HCT116 (cell line): ENCODE data around the gene MAPKAP1. TPM values are rescaled to one million over a fixed set of nuclear protein-coding genes. Genes with fewer than 3 reads are reported as not detected.
A peak's percentile ranks its signal among the peaks of the same experiment; 100 is the strongest.

Experiments
- ATAC-seq: fragments of 200-7000 bp; cut with Tn5 transposase; 2 replicates; pipeline ENCODE4 v1.9.1; 2020; ENCODE audit warnings: mild to moderate bottlenecking, moderate library complexity
- BruUV-seq: library from RNA; stranded (reverse); fragments of 400-500 nt; replicated peaks from 2 replicates; lab custom pipeline; 2021; lab: Mats Ljungman, UMichigan
- CTCF ChIA-PET: fragments of 300-600 bp; sonication (Branson Sonifier 250); formaldehyde crosslinking; loops from one replicate; lab custom pipeline; 2021; ENCODE audit warnings: antibody characterized with exemption; lab: Charles Lee
- POLR2A ChIA-PET: fragments of 300-600, 350-600 bp; sonication (Branson Sonifier 250); formaldehyde crosslinking; loops from one replicate; lab custom pipeline; 2021; ENCODE audit warnings: antibody characterized with exemption; lab: Charles Lee
- RAD21 ChIA-PET, 2 experiments: fragments of 300-600 bp; sonication (Branson Sonifier 250); formaldehyde crosslinking; loops; one replicate each; lab custom pipeline; 2023; ENCODE audit warnings: low total read pairs in 2 of 2; ENCODE audit not compliant: uncharacterized antibody in 2 of 2, unreplicated experiment in 2 of 2, low non-redundant PET in 1 of 2; lab: Charles Lee
- DNase-seq: peaks from one replicate; pipeline ENCODE4 v3.0.0-alpha.2; 2010; ENCODE audit warnings: low read depth, low spot score
- H2AFZ ChIP-seq: fragments of 200-600 bp; shearing (Covaris generic), sonication (generic); 2 replicates; pipeline ENCODE4 v1.6.1; 2017; ENCODE audit warnings: low read depth, mixed run types, mixed read lengths, antibody characterized with exemption, low read length; ENCODE audit not compliant: poor library complexity, severe bottlenecking
- H3K27ac ChIP-seq: 2 replicates; pipeline ENCODE4 v1.5.1; 2012; ENCODE audit warnings: low read depth, low read length
- H3K27me3 ChIP-seq: fragments of 200-600 bp; sonication (generic); 2 replicates; pipeline ENCODE4 v1.6.1; 2016; ENCODE audit warnings: mixed run types, low read length, mixed read lengths; ENCODE audit not compliant: insufficient read depth
- H3K36me3 ChIP-seq, 2 experiments: fragments of 200-500 bp in 1 of 2; fragments of 200-600 bp in 1 of 2; sonication (Bioruptor generic) in 1 of 2; sonication (generic) in 1 of 2; 2 replicates each; pipeline versions ENCODE4 v1.5.1 to v1.6.1; 2014 to 2016; ENCODE audit warnings: low read length in 2 of 2, inconsistent platforms in 1 of 2, mixed read lengths in 1 of 2, mixed run types in 1 of 2; ENCODE audit not compliant: insufficient read depth in 2 of 2, control insufficient read depth in 1 of 2
- H3K4me1 ChIP-seq, 2 experiments: fragments of 200-600 bp in 1 of 2; sonication (generic) in 1 of 2; 2 replicates each; pipeline versions ENCODE4 v1.5.1 to v1.6.1; 2012 to 2017; ENCODE audit warnings: low read length in 2 of 2, inconsistent platforms in 1 of 2, mild to moderate bottlenecking in 1 of 2, mixed read lengths in 1 of 2, mixed run types in 1 of 2, moderate library complexity in 1 of 2; ENCODE audit not compliant: insufficient read depth in 2 of 2, control insufficient read depth in 1 of 2
- H3K4me2 ChIP-seq: fragments of 200-600 bp; sonication (generic); 2 replicates; pipeline ENCODE4 v1.6.1; 2017; ENCODE audit warnings: mixed run types, low read length, mixed read lengths
- H3K4me3 ChIP-seq, 2 experiments: fragments of 200-600 bp in 1 of 2; sonication (generic) in 1 of 2; replicated peaks in 1 of 2; 2 replicates each; pipeline ENCODE4 v1.5.1; 2011 to 2016; ENCODE audit warnings: low read length in 2 of 2, control low read depth in 1 of 2, low read depth in 1 of 2, mild to moderate bottlenecking in 1 of 2, mixed read lengths in 1 of 2, mixed run types in 1 of 2
- H3K79me2 ChIP-seq: fragments of 200-600 bp; sonication (generic); 2 replicates; pipeline ENCODE4 v1.6.1; 2017; ENCODE audit warnings: mild to moderate bottlenecking, mixed run types, low read length, moderate library complexity, mixed read lengths; ENCODE audit not compliant: insufficient read depth
- H3K9ac ChIP-seq: fragments of 200-600 bp; sonication (generic); 2 replicates; pipeline ENCODE4 v1.6.1; 2016; ENCODE audit warnings: low read length, mixed read lengths
- H3K9me2 ChIP-seq: fragments of 200-600 bp; sonication (generic), shearing (Covaris generic); 2 replicates; pipeline ENCODE4 v1.6.1; 2017; ENCODE audit warnings: mixed run types, mild to moderate bottlenecking, moderate library complexity; ENCODE audit not compliant: insufficient read depth
- H3K9me3 ChIP-seq, 2 experiments: fragments of 200-500 bp in 1 of 2; fragments of 200-600 bp in 1 of 2; sonication (Bioruptor generic) in 1 of 2; sonication (generic) in 1 of 2; 2 replicates each; pipeline ENCODE4 v1.6.1; 2014 to 2017; ENCODE audit warnings: low read length in 2 of 2, mixed read lengths in 2 of 2, inconsistent platforms in 1 of 2, low read depth in 1 of 2, mild to moderate bottlenecking in 1 of 2, mixed run types in 1 of 2, moderate library complexity in 1 of 2; ENCODE audit not compliant: control insufficient read depth in 1 of 2, insufficient read depth in 1 of 2
- H4K20me1 ChIP-seq: fragments of 200-600 bp; sonication (generic), shearing (Covaris generic); 2 replicates; pipeline ENCODE4 v1.6.1; 2017; ENCODE audit warnings: mixed run types, mild to moderate bottlenecking, moderate library complexity; ENCODE audit not compliant: insufficient read depth
- CBX3 ChIP-seq: IDR thresholded peaks from 2 replicates; pipeline ENCODE4 v1.6.1; 2012; ENCODE audit warnings: low read depth
- CEBPB ChIP-seq: IDR thresholded peaks from 2 replicates; pipeline ENCODE4 v1.6.1; 2012; ENCODE audit warnings: low read depth
- JUND ChIP-seq: IDR thresholded peaks from 2 replicates; pipeline ENCODE4 v1.6.1; 2012
- REST ChIP-seq: IDR thresholded peaks from 2 replicates; pipeline ENCODE4 v1.6.1; 2012; ENCODE audit warnings: low read depth
- YY1 ChIP-seq: IDR thresholded peaks from 2 replicates; pipeline ENCODE4 v1.6.1; 2011; ENCODE audit warnings: low read length, low read depth, moderate library complexity, mild to moderate bottlenecking; ENCODE audit not compliant: insufficient replicate concordance; ENCODE audit errors: extremely low read depth
- ZNF274 ChIP-seq: fragments of 200-500 bp; sonication (Bioruptor generic); IDR thresholded peaks from 2 replicates; pipeline ENCODE4 v1.6.1; 2014; ENCODE audit warnings: mild to moderate bottlenecking, low read depth, low read length, inconsistent platforms
- intact Hi-C: fragments of 100-400 bp; cut with micrococcal nuclease; formaldehyde crosslinking; loops from 2 replicates; pipeline ENCODE4 v1.10.0; 2022
- total RNA-seq: library from RNA; stranded (reverse); gene quantifications from one replicate; pipeline ENCODE4 v1.2.1, GENCODE V29; 2021; ENCODE audit not compliant: unreplicated experiment

The MAPKAP1 gene
- total RNA-seq, 1 experiment from 2014 or later, result 72.5 TPM

- TF ChIP-seq REST (no peak), CEBPB (no peak), CBX3 (no peak)
These were observed 249.7 kb downstream of the MAPKAP1 start (continued) for GRCh38 chr9:125457357-125457756.

GRCh38 chr9:125455876-125456275 lies 251.1 kb downstream of the MAPKAP1 start:
- Histone ChIP-seq H3K4me1 (no peaks in the 10 kb centered on the region), H2AFZ (no peak overlapping the region), H3K9me2 (no peaks in the 10 kb centered on the region), H3K9ac (no peak overlapping the region), H3K79me2 (no peaks in the 10 kb centered on the region), H3K27me3 (no peaks in the 10 kb centered on the region), H4K20me1 (no peaks in the 10 kb centered on the region), H3K9me3 (peaks cover 9 to 13% of the 10 kb centered on the region in 2 experiments; a peak in 2 of 4 replicates), H3K4me3 (no peak overlapping the region), H3K36me3 (no peaks in the 10 kb centered on the region), H3K4me2 (no peak overlapping the region), H3K27ac (no peak overlapping the region)
- ChIA-PET CTCF (no interaction called here), RAD21 (no interaction called here), POLR2A (no interaction called here)
- ATAC-seq, result no peak
- DNase-seq, result no peak
- TSS peak; percentile 25 for BruUV-seq
- TF ChIP-seq ZNF274 (no peak), JUND (no peak), YY1 (no peak), CBX3 (no peak), CEBPB (no peak)
- intact Hi-C loops, result no loop called here
